ENCODE results near the gene MLYCD.

The MLYCD gene

GRCh38 chr16:83952940-83953795, 54.3 kb downstream of the MLYCD start, which contains the start of gene OSGIN1:
OSGIN1 (plus strand) TSS chr16:83953240; CDS start chr16:83957672, 4,432 bp downstream.
- no peak for TF ChIP-seq CTCF (IDR thresholded peaks at IDR 0.05; ENCODE audit: low read depth, low read length)
- in situ Hi-C loops (cut with HindIII; ENCODE audit: low sequenced_read_pairs) = no loop called here
- peak; percentile 91 for DNase-seq (ENCODE audit: low read depth, low spot score)
- peak within 1 kb of the TSS; percentile 50 for H3K4me3 ChIP-seq (ENCODE audit: low read depth, low read length)

DNA sequence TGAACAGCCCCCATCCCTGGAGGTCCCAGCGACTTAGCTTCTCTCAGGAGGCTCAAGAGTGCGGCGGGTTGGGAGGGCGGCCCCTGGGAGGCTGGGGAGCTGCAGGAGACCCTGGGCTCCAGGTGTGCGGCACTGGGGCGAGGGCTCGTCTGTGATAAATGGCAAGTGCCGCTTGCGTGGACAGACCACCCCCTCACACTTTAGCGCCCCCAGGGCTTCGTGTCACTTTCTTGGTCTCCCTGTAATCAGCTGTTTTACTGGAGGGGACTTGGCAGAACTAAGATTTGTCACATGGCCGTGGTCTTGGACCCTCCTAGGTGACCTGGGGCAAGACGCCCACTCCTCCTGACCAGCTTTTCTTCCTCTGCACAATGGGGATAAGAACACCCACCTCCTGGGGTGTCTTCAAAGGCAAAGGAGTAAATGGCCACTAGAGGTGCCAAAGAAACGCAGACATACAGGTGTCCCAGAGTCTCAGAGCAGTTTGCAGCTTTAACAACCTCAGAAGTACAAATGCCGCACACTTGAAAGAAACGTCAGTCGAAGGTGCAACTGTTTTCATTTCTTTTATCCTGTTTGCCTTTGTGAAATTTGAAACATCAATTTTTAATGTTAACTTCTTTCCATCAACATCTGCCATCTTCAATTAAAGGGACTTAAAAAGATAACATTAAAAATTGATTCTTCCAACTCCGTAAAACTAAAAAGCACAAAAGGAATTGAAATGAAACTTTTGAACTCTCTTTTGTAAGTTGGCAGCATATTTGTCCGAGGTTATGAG, 55.1 kb downstream of the MLYCD start:
- peak; percentile 64 for TF ChIP-seq CTCF (IDR thresholded peaks at IDR 0.05; ENCODE audit: low read depth, low read length)
- in situ Hi-C loops (cut with HindIII; ENCODE audit: low sequenced_read_pairs) = no loop called here
- H3K4me3 ChIP-seq (ENCODE audit: low read depth, low read length) = peak overlapping the region; percentile 50
- DNase-seq (ENCODE audit: low read depth, low spot score) = peak; percentile 35

GRCh38 chr16:83954577-83955016, 55.7 kb downstream of the MLYCD start:
- DNase-seq (ENCODE audit: low read depth, low spot score) = peak; percentile 18
- no peak overlapping the region for H3K4me3 ChIP-seq (ENCODE audit: low read depth, low read length)
- in situ Hi-C loops (cut with HindIII; ENCODE audit: low sequenced_read_pairs) = no loop called here
- TF ChIP-seq CTCF (IDR thresholded peaks at IDR 0.05; ENCODE audit: low read depth, low read length) = peak; percentile 1

GRCh38 chr16:83955218-83956130, 56.6 kb downstream of the MLYCD start:
- peak; percentile 47 for DNase-seq (ENCODE audit: low read depth, low spot score)
- in situ Hi-C loops (cut with HindIII; ENCODE audit: low sequenced_read_pairs) = no loop called here
- H3K4me3 ChIP-seq (ENCODE audit: low read depth, low read length) = no peak overlapping the region
- no peak for TF ChIP-seq CTCF (IDR thresholded peaks at IDR 0.05; ENCODE audit: low read depth, low read length)

DNA sequence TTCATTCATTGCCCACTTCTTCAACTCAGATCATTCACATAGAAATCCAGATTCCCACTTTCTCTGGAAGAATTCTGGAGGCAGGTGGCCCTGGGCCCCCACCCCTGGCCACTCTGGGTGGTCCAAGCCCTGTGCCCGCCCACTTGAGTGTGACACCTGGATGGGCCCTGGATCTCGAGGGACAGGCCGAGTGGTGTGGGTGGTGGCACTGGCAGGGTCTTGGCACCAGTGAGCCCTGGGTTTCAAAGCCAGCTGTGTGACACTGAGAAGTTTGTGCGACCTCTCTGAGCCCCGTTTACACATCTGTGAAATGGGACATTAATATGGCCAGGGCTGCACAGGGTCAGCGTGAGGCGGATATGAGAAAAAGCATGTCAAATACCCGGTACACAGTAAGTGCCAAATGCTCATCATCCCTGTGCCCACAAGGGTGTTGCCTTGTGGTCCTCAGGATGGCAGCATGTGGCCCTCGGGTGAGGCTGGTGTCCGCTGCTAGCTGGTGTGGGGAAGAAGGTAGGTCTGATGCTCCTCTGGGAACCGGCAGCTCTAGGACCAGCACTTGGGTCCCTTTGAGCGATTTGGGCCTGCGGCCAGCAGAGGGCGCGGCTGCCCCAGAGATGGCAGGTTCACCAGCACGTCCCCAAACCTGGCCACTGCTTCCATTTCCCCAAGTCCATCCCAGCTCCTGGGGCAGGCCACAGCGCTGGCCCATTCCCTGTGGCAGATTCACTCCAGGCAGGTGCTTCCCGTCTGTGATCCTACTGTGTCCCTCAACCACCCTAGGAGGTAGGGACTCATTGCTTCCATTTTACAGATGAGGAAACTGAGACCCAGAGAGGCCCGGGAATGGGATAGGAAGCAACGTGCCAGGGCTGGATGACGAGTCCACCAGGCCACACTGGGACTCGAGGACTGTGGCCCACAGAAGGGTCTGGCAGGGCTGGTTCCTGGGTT, 57.7 kb downstream of the MLYCD start:
- DNase-seq (ENCODE audit: low read depth, low spot score) = peak; percentile 78
- in situ Hi-C loops (cut with HindIII; ENCODE audit: low sequenced_read_pairs) = no loop called here
- TF ChIP-seq CTCF (IDR thresholded peaks at IDR 0.05; ENCODE audit: low read depth, low read length) = peak; percentile 91
- no peak overlapping the region for H3K4me3 ChIP-seq (ENCODE audit: low read depth, low read length)

All from astrocyte of the spinal cord (primary cell).